SK-N-SH treated with all-trans-retinoic acid at 6 μM for 48 hours (cell line): ENCODE measurements around the gene INSRR.

Experiments
- ARNTL ChIP-seq: fragments of 450-650 bp; formaldehyde crosslinking; IDR thresholded peaks from 2 replicates; pipeline ENCODE4 v1.5.0; 2020; ENCODE audit warnings: low read depth, mild to moderate bottlenecking, moderate library complexity, borderline replicate concordance
- GLIS3 ChIP-seq: fragments of 250-450 bp; sonication (Bioruptor Pico); IDR thresholded peaks from 2 replicates; pipeline ENCODE4 v1.5.0; 2020; ENCODE audit warnings: mild to moderate bottlenecking, moderate library complexity
- ISL1 ChIP-seq: fragments of 250-450 bp; sonication (Bioruptor Pico); IDR thresholded peaks from 2 replicates; pipeline ENCODE4 v2.1.2; 2022; ENCODE audit warnings: mild to moderate bottlenecking, moderate library complexity
- PATZ1 ChIP-seq: fragments of 250-450 bp; sonication (Bioruptor Pico); IDR thresholded peaks from 2 replicates; pipeline ENCODE4 v1.8.0; 2020; ENCODE audit warnings: mild to moderate bottlenecking, moderate library complexity, borderline replicate concordance
- PPARA ChIP-seq: fragments of 250-450 bp; sonication (Bioruptor Pico); IDR thresholded peaks from 2 replicates; pipeline ENCODE4 v1.5.0; 2020; ENCODE audit warnings: mild to moderate bottlenecking, borderline replicate concordance
- RARB ChIP-seq: fragments of 250-450 bp; sonication (Bioruptor Pico); IDR thresholded peaks from 2 replicates; pipeline ENCODE4 v1.8.0; 2021; ENCODE audit warnings: mild to moderate bottlenecking, moderate library complexity
- TCF4 ChIP-seq: fragments of 250-450 bp; sonication (Bioruptor Pico); IDR thresholded peaks from 2 replicates; pipeline ENCODE4 v1.8.0; 2021; ENCODE audit warnings: mild to moderate bottlenecking, moderate library complexity, borderline replicate concordance
- TOX ChIP-seq: fragments of 250-450 bp; sonication (Bioruptor Pico); IDR thresholded peaks from 2 replicates; pipeline ENCODE4 v1.8.0; 2021; ENCODE audit warnings: mild to moderate bottlenecking, moderate library complexity, borderline replicate concordance
- TF ChIP-seq, protein P1 (sequence below): fragments of 250-450 bp; sonication (Bioruptor Pico); IDR thresholded peaks from 2 replicates; pipeline ENCODE4 v1.5.1; 2020; ENCODE audit warnings: low read depth, mild to moderate bottlenecking, moderate library complexity
- TF ChIP-seq, protein P2 (sequence below): fragments of 250-450 bp; sonication (Bioruptor Pico); IDR thresholded peaks from 2 replicates; pipeline ENCODE4 v1.5.0; 2020; ENCODE audit warnings: mild to moderate bottlenecking, moderate library complexity
- TF ChIP-seq, protein P3 (sequence below): fragments of 250-450 bp; sonication (Bioruptor Pico); IDR thresholded peaks from 2 replicates; pipeline ENCODE4 v1.5.1; 2021; ENCODE audit warnings: mild to moderate bottlenecking, moderate library complexity

GRCh38 chr1:156797212-156797871 lies 61.6 kb downstream of the INSRR start:
- TF ChIP-seq PATZ1 (CRISPR knock-in tag) (no peak), ARNTL (no peak), TCF4 (CRISPR knock-in tag) (peak; percentile 47; the same call in 1 of the 2 replicates), TOX (CRISPR knock-in tag) (no peak), ISL1 (CRISPR knock-in tag) (no peak), RARB (CRISPR knock-in tag) (no peak), PPARA (CRISPR knock-in tag) (no peak), GLIS3 (no peak)
- TF ChIP-seq, protein P1, sequence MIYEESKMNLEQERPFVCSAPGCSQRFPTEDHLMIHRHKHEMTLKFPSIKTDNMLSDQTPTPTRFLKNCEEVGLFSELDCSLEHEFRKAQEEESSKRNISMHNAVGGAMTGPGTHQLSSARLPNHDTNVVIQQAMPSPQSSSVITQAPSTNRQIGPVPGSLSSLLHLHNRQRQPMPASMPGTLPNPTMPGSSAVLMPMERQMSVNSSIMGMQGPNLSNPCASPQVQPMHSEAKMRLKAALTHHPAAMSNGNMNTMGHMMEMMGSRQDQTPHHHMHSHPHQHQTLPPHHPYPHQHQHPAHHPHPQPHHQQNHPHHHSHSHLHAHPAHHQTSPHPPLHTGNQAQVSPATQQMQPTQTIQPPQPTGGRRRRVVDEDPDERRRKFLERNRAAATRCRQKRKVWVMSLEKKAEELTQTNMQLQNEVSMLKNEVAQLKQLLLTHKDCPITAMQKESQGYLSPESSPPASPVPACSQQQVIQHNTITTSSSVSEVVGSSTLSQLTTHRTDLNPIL (CRISPR knock-in tag): no peak
- TF ChIP-seq, protein P2, sequence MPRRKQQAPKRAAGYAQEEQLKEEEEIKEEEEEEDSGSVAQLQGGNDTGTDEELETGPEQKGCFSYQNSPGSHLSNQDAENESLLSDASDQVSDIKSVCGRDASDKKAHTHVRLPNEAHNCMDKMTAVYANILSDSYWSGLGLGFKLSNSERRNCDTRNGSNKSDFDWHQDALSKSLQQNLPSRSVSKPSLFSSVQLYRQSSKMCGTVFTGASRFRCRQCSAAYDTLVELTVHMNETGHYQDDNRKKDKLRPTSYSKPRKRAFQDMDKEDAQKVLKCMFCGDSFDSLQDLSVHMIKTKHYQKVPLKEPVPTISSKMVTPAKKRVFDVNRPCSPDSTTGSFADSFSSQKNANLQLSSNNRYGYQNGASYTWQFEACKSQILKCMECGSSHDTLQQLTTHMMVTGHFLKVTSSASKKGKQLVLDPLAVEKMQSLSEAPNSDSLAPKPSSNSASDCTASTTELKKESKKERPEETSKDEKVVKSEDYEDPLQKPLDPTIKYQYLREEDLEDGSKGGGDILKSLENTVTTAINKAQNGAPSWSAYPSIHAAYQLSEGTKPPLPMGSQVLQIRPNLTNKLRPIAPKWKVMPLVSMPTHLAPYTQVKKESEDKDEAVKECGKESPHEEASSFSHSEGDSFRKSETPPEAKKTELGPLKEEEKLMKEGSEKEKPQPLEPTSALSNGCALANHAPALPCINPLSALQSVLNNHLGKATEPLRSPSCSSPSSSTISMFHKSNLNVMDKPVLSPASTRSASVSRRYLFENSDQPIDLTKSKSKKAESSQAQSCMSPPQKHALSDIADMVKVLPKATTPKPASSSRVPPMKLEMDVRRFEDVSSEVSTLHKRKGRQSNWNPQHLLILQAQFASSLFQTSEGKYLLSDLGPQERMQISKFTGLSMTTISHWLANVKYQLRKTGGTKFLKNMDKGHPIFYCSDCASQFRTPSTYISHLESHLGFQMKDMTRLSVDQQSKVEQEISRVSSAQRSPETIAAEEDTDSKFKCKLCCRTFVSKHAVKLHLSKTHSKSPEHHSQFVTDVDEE (CRISPR knock-in tag): peak; percentile 75; the same call in 1 of the 2 replicates
- TF ChIP-seq, protein P3, sequence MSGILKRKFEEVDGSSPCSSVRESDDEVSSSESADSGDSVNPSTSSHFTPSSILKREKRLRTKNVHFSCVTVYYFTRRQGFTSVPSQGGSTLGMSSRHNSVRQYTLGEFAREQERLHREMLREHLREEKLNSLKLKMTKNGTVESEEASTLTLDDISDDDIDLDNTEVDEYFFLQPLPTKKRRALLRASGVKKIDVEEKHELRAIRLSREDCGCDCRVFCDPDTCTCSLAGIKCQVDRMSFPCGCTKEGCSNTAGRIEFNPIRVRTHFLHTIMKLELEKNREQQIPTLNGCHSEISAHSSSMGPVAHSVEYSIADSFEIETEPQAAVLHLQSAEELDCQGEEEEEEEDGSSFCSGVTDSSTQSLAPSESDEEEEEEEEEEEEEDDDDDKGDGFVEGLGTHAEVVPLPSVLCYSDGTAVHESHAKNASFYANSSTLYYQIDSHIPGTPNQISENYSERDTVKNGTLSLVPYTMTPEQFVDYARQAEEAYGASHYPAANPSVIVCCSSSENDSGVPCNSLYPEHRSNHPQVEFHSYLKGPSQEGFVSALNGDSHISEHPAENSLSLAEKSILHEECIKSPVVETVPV (CRISPR knock-in tag): no peak
